ENCODE measurements around the gene AKT2.

Gene AKT2

DNA sequence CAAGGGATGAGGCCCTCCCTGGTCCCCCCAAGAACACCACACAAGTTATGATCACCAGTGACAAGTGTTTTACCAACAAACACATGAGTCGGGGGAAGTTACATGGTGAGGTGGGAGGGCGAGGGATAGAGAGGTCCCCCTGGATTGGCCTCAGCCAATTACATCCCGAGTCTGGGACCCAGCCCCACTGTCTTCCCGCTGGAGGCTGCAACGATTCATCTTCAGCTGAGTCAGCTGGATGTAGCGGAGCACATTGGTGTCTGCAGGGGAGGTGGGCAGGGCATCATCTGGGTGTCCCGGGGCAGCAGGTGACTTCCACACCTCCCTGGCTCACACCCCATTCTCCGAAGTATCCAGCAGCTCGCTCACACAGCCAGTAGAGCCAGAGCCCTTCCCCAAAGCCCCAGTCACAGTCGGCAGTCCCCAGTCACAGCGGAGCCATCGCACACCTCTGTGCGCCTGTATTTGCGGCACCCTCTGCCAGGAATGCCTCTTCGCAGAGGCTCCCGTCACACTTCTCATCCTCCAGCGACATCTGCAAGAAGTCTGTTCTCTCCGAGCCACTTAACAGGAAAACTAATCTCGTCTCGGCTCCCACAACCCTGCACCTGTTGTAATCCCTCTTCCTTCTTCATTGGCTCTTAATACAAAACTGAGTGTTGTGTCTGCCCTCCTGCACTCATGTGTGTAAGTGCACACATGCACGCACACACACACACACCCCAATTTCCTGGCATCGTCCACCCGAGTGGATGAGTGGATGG is 69.0 kb downstream of the AKT2 start:
- no peak for DNase-seq

DNA sequence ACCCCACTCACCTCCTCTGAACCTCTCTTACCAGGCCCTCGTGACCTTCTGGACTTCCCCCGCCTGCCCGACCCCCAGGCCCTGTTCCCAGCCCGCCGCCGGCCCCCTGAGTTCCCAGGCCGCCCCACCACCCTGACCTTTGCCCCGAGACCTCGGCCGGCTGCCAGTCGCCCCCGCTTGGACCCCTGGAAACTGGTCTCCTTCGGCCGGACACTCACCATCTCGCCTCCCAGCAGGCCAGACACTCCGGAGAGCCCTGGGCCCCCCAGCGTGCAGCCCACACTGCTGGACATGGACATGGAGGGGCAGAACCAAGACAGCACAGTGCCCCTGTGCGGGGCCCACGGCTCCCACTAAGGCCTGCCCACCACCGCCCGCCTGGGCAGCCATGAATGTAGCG is 70.2 kb downstream of the AKT2 start:
- DNase-seq: no peak

GRCh38 chr19:40213882-40214570 is 71.1 kb downstream of the AKT2 start:
- no peak for DNase-seq

DNA sequence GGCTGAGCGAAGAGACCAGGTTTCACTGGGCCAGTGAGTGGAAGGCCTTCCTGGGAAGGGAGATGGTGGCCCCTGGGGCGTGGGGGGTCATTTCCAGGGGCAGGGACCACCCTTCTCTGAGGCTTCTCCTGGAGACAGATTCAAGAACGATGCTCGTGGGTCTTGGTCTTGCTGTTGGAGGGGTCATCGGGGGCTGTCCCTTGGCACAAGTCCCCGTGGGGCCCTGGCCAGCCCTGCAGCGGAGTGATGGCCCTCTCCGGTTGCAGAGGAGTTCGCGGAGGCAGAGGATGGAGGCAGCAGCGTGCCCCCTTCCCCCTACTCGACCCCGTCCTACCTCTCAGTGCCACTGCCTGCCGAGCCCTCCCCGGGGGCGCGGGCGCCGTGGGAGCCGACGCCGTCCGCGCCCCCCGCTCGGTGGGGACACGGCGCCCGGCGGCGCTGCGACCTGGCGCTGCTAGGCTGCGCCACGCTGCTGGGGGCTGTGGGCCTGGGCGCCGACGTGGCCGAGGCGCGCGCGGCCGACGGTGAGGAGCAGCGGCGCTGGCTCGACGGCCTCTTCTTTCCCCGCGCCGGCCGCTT is 71.8 kb downstream of the AKT2 start:
- DNase-seq: no peak

- no peak for DNase-seq
Observed at GRCh38 chr19:40210889-40211288, 74.3 kb downstream of the AKT2 start.

DNA sequence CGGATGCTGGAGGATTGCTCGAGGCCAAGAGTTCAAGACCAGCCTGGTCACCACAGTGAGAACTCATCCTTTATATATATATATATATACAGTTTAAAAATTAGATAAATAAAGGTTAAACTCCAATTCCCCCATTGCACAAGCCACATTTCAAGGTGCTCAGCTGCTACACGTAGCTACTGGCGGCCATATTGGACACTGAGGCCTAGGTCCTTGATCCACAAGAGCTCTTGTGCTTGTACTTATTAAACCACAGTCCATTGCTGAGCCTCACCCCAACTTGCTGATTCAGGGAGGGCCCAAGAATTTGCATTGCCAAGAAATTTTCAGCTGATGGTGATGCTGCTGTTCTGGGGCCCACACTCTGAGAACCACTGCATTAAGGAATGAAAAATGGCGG is 76.5 kb downstream of the AKT2 start:
- no peak for DNase-seq

DNA sequence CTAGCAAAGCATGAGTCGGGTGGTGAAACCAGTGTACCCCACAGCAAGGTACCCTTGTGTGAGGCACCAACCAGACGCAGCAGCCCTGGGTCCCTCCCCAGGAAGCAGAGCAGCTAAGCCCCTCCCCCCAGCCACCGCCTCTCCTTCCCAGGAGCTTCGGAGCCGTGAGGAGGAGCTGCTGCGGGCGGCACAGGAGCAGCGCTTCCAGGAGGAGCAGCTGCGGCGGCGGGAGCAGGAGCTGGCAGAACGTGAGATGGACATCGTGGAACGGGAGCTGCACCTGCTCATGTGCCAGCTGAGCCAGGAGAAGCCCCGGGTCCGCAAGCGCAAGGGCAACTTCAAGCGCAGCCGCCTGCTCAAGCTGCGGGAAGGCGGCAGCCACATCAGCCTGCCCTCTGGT is 79.4 kb downstream of the AKT2 start:
- DNase-seq: no peak

- no peak for DNase-seq
Observed at GRCh38 chr19:40204381-40204780, 80.8 kb downstream of the AKT2 start.

- no peak for DNase-seq
Observed at GRCh38 chr19:40200341-40201099, 84.6 kb downstream of the AKT2 start.

- DNase-seq: no peak
Observed at GRCh38 chr19:40198272-40198990, 86.7 kb downstream of the AKT2 start.

DNA sequence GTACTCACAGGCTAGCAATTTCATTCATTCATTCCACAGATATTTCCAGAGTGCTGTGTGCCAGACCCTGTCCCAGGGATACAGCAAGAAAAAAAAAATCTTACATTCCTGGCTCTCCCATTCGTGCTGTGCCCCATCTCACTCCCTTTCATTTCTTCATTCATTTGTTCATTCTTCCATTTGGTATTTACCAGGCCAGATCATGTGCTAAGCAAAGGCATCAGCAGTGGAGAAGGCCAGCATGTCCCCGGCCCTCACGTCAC is 91.6 kb downstream of the AKT2 start:
- no peak for DNase-seq

GRCh38 chr19:40192758-40193586 is 92.2 kb downstream of the AKT2 start:
- no peak for DNase-seq

GRCh38 chr19:40191836-40192646 is 93.1 kb downstream of the AKT2 start:
- peak; percentile 19 for DNase-seq

DNA sequence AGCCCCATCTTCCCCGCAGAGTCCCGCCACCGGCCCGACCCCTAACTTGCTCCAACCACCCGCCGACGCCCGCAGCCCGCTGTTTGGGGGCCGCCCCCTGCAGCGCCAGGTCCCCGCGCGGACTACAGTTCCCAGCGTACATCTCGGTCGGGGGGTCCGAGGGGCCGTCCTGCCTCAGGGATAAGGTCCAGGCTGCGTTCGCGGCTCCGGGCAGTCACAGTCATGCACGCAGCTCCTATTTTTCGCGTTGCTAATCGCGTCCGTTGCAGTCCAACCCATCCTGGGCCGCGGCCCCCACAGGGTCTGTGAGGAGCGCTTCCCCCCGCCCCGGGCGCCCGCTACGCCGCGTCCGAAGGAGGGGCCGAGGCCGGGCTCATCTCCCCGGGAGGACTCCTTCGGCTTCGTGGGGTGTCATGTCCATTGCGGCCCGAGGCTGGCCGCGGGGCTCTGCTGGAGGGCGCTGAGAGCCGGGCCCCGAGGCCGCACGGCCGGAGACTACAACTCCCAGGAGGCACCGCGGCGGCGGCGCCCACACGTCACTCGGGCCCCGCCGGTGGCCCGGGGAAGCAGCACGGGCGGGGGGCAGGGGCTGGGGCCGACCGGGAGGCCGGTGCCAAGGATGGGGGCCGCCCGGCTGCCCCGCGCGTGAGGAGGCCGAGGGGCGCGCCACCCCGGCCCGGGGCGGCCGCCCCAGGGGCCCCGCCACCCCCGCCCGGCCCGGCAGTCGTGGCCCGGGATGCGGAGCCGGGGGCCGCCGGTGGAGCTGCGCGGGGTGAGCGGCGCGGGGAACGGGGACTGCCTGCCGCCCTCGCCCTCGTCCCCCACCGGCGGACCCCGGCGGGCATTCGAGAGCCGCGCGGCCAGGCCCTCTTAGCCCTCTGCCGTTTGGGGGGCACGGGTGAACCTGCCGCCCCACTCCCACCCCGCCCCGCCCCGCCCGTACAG is 94.0 kb downstream of the AKT2 start, which contains the start of gene MAP3K10:
TSS of gene MAP3K10 (plus strand) at position 536 of the 945 bp plus-strand sequence. CDS start 606 bp downstream, outside the sequence.
- peak; percentile 73 for DNase-seq

DNA sequence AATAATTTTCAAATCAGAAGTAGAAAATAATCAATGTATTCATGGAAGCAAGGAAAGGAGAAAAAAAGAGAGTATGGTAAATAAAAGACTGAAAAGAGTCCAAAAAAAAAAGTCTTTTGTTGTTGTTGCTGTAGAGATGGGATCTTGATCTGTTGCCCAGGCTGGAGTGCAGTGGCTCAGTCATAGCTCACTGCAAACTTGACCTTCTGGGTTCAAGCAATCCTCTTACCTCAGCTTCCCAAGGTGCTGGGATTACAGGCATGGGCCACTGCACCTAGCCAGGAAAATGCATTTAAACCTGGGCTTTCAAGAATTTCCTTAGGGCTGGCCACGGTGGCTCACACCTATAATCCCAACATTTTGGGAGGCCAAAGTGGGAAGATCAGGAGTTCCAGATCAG is 100.9 kb downstream of the AKT2 start:
- no peak for DNase-seq
